ENCODE data around the gene TESK1. TPM values are rescaled to one million over a fixed set of nuclear protein-coding genes. Genes with fewer than 3 reads are reported as not detected.
A peak's percentile ranks its signal among the peaks of the same experiment; 100 is the strongest.
"Not testable (repeated sequence)": the region's sequence is repeated elsewhere in the genome, so short reads cannot be mapped to it uniquely, and the experiment has no call there.

TESK1 gene
- total RNA-seq, 1 experiment from 2014 or later, result 31.9 TPM

DNA sequence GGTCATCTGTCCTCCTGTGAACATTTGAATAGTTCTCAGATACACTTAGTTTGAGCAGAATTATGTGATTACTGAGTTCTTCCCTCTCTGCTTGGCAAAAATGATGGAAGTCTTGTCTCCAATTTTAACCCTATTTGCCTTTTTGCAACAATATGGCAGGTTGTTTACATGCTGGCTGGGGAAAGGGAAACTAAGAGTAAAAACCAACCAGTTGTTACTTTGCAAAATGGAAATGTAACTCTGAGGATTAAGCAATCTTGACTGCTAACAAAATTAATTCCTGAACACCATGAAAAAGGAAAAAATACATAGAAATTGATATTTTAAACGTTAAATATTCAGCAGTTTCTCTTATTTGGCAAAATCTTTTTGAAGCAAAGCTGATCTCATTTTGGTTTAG is 34.6 kb downstream of the TESK1 start:
- ChIA-PET CTCF (no interaction called here), POLR2A (ENCODE audit: low non-redundant PET) (no interaction called here)
- H3K9me3 ChIP-seq (ENCODE audit: low read depth, low read length, poor library complexity, severe bottlenecking), result no peaks in the 10 kb centered on the region
- no peak overlapping the region for H3K4me3 ChIP-seq (ENCODE audit: low read depth, low read length, poor library complexity, severe bottlenecking)
- BruUV-seq (replicated peaks), result no TSS peak
- intact Hi-C loops (cut with micrococcal nuclease; ENCODE audit: unreplicated experiment), result no loop called here
- TF ChIP-seq, protein P1, sequence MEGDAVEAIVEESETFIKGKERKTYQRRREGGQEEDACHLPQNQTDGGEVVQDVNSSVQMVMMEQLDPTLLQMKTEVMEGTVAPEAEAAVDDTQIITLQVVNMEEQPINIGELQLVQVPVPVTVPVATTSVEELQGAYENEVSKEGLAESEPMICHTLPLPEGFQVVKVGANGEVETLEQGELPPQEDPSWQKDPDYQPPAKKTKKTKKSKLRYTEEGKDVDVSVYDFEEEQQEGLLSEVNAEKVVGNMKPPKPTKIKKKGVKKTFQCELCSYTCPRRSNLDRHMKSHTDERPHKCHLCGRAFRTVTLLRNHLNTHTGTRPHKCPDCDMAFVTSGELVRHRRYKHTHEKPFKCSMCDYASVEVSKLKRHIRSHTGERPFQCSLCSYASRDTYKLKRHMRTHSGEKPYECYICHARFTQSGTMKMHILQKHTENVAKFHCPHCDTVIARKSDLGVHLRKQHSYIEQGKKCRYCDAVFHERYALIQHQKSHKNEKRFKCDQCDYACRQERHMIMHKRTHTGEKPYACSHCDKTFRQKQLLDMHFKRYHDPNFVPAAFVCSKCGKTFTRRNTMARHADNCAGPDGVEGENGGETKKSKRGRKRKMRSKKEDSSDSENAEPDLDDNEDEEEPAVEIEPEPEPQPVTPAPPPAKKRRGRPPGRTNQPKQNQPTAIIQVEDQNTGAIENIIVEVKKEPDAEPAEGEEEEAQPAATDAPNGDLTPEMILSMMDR (conservative IDR thresholded peaks at IDR 0.05; ENCODE audit: low read depth, low read length), result no peak
- no peak for TF ChIP-seq EZH2 (IDR thresholded peaks at IDR 0.05; ENCODE audit: borderline replicate concordance, low read depth, low read length, poor library complexity, severe bottlenecking)
- no peak overlapping the region for H3K27ac ChIP-seq (ENCODE audit: low read depth, low read length, poor library complexity, severe bottlenecking)
- no peaks in the 10 kb centered on the region for H3K36me3 ChIP-seq (ENCODE audit: insufficient read depth, low read length, poor library complexity, severe bottlenecking)
- H3K4me1 ChIP-seq (ENCODE audit: insufficient read depth, low read length, poor library complexity, severe bottlenecking), result no peaks in the 10 kb centered on the region
- H3K27me3 ChIP-seq (replicated peaks; ENCODE audit: insufficient read depth, low read depth, low read length, poor library complexity), result no peaks in the 10 kb centered on the region
- no peak for DNase-seq (ENCODE audit: low spot score)

- H3K9me3 ChIP-seq (ENCODE audit: low read depth, low read length, poor library complexity, severe bottlenecking); intact Hi-C loops (cut with micrococcal nuclease; ENCODE audit: unreplicated experiment); CTCF ChIA-PET; DNase-seq (ENCODE audit: low spot score); BruUV-seq (replicated peaks); H3K27me3 ChIP-seq (replicated peaks; ENCODE audit: insufficient read depth, low read depth, low read length, poor library complexity); H3K4me3 ChIP-seq (ENCODE audit: low read depth, low read length, poor library complexity, severe bottlenecking); H3K27ac ChIP-seq (ENCODE audit: low read depth, low read length, poor library complexity, severe bottlenecking); POLR2A ChIA-PET (ENCODE audit: low non-redundant PET); H3K36me3 ChIP-seq (ENCODE audit: insufficient read depth, low read length, poor library complexity, severe bottlenecking); H3K4me1 ChIP-seq (ENCODE audit: insufficient read depth, low read length, poor library complexity, severe bottlenecking): not testable (repeated sequence)
These were observed 35.4 kb downstream of the TESK1 start for GRCh38 chr9:35640431-35640830.

DNA sequence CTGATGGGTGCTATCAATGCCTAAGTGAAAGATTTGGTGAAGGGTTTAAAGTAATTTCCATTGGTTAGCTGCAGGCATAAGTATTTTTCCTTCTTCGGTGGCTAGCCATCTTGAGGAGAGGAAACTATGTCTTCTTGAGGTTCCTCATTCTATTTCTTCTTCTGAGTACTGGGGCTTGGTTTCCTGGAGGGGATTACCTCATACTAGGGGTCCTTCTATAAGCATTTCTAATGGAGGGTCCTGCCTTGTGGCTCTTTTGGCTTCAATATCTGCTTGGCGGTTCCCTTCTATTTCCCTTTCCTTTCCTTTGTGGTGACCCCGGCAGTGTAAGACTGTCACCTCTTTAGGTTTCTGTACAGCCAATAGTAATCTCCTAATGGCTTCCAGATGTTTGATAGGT is 36.4 kb downstream of the TESK1 start:
- H3K9me3 ChIP-seq (ENCODE audit: low read depth, low read length, poor library complexity, severe bottlenecking); H3K4me3 ChIP-seq (ENCODE audit: low read depth, low read length, poor library complexity, severe bottlenecking); H3K36me3 ChIP-seq (ENCODE audit: insufficient read depth, low read length, poor library complexity, severe bottlenecking); intact Hi-C loops (cut with micrococcal nuclease; ENCODE audit: unreplicated experiment); H3K4me1 ChIP-seq (ENCODE audit: insufficient read depth, low read length, poor library complexity, severe bottlenecking); BruUV-seq (replicated peaks); H3K27me3 ChIP-seq (replicated peaks; ENCODE audit: insufficient read depth, low read depth, low read length, poor library complexity); DNase-seq (ENCODE audit: low spot score); POLR2A ChIA-PET (ENCODE audit: low non-redundant PET); CTCF ChIA-PET; H3K27ac ChIP-seq (ENCODE audit: low read depth, low read length, poor library complexity, severe bottlenecking): not testable (repeated sequence)

DNA sequence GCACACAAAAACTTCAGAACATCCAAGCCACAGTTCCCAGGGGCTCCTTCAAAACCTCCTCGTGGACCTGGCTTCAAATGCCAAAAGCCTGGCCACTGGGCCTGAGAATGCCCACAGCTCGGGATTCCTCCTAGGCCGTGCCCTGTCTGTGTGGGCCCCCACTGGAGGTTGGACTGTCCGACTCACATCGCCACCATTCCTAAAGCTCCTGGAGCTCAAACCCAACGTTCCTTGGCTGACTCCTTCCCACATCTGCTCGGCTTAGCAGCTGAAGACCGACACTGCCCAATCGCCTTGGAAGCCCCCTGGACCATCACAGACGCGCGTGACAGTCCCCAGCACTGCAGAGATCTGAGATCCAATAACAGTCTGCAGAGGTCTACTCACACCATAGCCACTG is 38.0 kb downstream of the TESK1 start:
- Histone ChIP-seq H3K27ac (ENCODE audit: low read depth, low read length, poor library complexity, severe bottlenecking) (no peak overlapping the region), H3K27me3 (replicated peaks; ENCODE audit: insufficient read depth, low read depth, low read length, poor library complexity) (no peaks in the 10 kb centered on the region), H3K9me3 (ENCODE audit: low read depth, low read length, poor library complexity, severe bottlenecking) (no peaks in the 10 kb centered on the region), H3K4me3 (ENCODE audit: low read depth, low read length, poor library complexity, severe bottlenecking) (no peak overlapping the region), H3K36me3 (ENCODE audit: insufficient read depth, low read length, poor library complexity, severe bottlenecking) (no peaks in the 10 kb centered on the region), H3K4me1 (ENCODE audit: insufficient read depth, low read length, poor library complexity, severe bottlenecking) (peaks cover 4% of the 10 kb centered on the region)
- ChIA-PET CTCF (no interaction called here), POLR2A (ENCODE audit: low non-redundant PET) (no interaction called here)
- DNase-seq (ENCODE audit: low spot score), result no peak
- intact Hi-C loops (cut with micrococcal nuclease; ENCODE audit: unreplicated experiment), result no loop called here
- TF ChIP-seq EZH2 (IDR thresholded peaks at IDR 0.05; ENCODE audit: borderline replicate concordance, low read depth, low read length, poor library complexity, severe bottlenecking), result no peak
- TF ChIP-seq, protein P1 (conservative IDR thresholded peaks at IDR 0.05; ENCODE audit: low read depth, low read length), result no peak
- no TSS peak for BruUV-seq (replicated peaks)

- not testable (repeated sequence) for H3K27me3 ChIP-seq (replicated peaks; ENCODE audit: insufficient read depth, low read depth, low read length, poor library complexity); DNase-seq (ENCODE audit: low spot score); H3K4me1 ChIP-seq (ENCODE audit: insufficient read depth, low read length, poor library complexity, severe bottlenecking); BruUV-seq (replicated peaks); H3K9me3 ChIP-seq (ENCODE audit: low read depth, low read length, poor library complexity, severe bottlenecking); H3K27ac ChIP-seq (ENCODE audit: low read depth, low read length, poor library complexity, severe bottlenecking); H3K36me3 ChIP-seq (ENCODE audit: insufficient read depth, low read length, poor library complexity, severe bottlenecking)
- H3K4me3 ChIP-seq (ENCODE audit: low read depth, low read length, poor library complexity, severe bottlenecking), result peak overlapping the region; percentile 52
- ChIA-PET POLR2A (ENCODE audit: low non-redundant PET) (interaction anchor here (0.6 kb wide), 1 partner anchor 12 kb away, joined by 5 read pairs; the partner anchor contains the start of genes CCDC107 and RMRP), CTCF (interaction anchor here (0.6 to 1.2 kb wide), 4 partner anchors 35 to 180 kb away, joined by 3 to 5 read pairs (median 4); partner anchors contain the start of gene CREB3)
- intact Hi-C loops (cut with micrococcal nuclease; ENCODE audit: unreplicated experiment), result loop anchor here (1.0 to 5.0 kb wide), 2 partner anchors 13 to 43 kb away; partner anchors contain the start of genes CCDC107 and RMRP
These were observed 40.7 kb downstream of the TESK1 start for GRCh38 chr9:35645736-35646135.
